Activated CD4-positive, alpha-beta T cell treated with anti-CD3 and anti-CD28 coated beads, Interleukin-2, Interleukin-4, amounts not matched to agents 100 ng/mL and 50 ng/mL, durations not matched to agents 16 hours and 8 hours (primary cell): ENCODE results near the gene MCM3AP.
"Not testable (repeated sequence)": the region's sequence is repeated elsewhere in the genome, so short reads cannot be mapped to it uniquely, and the experiment has no call there.

Source experiments
- DNase-seq: peaks from one replicate; pipeline ENCODE4 v3.0.0-alpha.2; 2020; ENCODE audit warnings: low spot score

MCM3AP gene

DNA sequence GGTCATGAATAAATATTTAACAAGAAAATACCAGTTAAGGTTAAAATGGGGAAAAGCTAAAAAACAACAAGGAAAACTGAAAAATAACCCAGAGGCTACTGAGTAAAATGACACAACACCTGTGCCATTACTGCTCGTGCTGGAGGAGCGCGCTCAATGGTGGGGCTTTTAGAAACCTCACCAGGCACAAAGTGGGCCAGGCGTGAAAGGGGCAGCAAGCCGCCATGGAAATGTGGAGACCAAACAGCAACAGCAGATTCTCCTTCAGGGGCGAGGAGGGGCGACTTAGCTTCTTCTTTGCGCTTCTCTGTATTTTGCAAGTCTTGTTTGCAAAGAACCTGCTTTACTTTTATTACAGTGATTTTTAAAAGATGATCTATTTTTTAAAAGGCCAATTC lies 82.2 kb downstream of the MCM3AP start:
- no peak for DNase-seq

DNA sequence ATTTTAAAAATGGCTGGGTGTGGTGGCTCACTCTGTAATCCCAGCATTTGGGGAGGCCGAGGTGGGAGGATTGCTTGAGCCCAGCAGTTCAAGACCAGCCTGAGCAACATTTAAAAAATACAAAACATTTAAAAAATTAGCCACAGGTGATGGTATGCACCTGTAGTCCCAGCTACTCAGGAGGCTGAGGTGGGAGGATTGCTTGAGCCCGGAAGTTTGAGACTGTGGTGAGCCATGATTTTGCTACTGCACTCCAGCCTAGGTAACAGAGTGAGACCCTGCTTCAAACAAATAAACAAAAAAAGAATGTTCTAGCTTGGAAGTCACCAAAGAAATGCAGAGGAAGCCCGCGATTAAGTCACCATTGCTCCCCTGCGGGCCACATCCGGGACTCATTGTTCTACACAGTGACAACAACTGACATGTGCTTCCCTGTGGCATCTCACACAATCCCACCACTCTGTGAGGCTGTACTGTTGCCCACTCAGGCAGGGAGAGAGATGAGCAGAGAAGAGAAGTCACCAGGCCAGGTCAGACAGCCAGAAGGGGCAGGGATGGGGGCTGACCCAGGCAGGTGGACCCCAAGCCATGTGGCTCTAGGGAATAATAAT lies 82.7 kb downstream of the MCM3AP start:
- no peak for DNase-seq

DNA sequence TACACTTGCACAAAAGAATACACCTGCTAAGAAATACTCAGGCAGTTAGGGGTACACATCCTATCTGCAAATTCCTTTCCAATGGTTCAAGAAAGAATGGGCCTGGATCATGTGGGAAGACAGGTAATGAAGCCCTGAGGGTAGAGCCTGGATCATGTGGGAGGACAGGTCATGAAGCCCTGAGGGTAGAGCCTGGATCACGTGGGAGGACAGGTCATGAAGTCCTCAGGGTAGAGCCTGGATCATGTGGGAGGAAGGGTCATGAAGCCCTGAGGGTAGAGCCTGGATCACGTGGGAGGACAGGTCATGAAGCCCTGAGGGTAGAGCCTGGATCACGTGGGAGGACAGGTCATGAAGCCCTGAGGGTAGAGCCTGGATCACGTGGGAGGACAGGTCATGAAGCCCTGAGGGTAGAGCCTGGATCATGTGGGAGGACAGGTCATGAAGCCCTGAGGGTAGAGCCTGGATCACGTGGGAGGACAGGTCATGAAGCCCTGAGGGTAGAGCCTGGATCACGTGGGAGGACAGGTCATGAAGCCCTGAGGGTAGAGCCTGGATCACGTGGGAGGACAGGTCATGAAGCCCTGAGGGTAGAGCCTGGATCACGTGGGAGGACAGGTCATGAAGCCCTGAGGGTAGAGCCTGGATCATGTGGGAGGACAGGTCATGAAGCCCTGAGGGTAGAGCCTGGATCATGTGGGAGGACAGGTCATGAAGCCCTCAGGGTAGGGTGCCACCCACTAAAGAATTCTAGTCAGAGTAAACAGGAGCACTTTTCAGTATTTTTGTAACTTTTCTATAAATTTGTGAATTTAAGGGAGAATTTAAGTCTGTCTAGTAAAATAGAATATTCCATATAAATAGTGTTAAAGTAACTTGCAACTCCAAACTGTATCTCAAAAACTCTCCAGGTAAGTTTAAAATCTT lies 84.3 kb downstream of the MCM3AP start:
- not testable (repeated sequence) for DNase-seq

DNA sequence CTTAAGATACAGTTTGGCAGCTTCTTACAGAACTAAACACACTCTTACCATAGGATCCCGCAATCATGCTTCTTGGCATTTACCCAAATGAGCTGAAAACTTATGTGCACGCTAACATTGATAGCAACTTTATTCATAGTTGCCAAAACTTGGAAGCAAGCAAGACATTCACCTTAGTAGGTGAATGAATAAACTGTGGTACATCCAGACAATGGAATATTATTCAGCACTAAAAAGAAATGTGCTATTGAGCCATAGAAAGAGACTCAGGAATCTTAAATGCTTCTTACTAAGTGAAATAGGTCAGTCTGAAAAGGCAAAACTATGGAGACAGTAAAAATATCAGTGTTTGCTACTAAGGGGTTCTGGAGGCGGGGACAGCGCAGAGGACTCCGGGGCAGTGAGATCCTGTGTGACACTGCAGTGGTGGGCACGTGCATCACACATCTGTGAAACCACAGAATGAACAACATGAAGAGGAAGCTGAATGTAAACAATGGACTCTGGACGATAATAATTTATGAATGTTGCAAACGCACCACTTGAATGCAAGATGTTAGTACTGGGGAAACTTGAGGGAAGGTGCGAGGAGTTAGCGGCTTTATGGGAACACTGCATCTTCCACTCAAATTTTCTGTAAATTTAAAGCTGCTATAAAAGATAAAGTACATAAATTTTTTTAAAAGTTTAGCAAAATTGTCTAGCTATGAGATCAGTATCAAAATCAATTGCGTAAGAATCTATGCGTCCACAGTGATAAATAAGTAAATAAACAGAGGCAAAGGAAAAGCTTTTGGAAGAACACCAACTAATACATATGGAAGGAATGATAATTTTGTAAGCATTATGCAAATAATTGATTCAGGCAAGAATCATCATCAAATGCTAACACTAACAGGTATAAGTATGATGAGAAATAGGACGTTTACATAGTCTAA lies 85.7 kb downstream of the MCM3AP start:
- no peak for DNase-seq

DNA sequence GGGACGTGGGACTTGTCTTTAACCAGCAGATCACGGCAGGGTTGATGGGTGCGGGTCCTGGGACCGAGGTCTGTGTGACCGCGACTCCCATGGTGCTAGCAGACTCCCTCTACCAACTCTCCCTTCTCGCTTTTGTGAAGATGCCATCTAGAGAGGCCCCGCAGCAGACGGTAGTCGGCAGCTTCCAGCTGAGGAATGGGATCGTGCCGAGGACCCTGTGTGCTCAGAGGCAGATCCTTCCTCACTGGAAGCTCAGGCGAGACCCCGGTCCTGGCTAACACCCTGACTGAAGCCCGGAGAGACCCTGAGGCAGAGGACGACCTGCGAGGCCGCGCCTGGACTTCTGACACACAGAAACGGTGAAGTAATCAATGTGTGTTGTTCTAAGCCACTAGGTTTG lies 88.7 kb downstream of the MCM3AP start:
- no peak for DNase-seq

DNA sequence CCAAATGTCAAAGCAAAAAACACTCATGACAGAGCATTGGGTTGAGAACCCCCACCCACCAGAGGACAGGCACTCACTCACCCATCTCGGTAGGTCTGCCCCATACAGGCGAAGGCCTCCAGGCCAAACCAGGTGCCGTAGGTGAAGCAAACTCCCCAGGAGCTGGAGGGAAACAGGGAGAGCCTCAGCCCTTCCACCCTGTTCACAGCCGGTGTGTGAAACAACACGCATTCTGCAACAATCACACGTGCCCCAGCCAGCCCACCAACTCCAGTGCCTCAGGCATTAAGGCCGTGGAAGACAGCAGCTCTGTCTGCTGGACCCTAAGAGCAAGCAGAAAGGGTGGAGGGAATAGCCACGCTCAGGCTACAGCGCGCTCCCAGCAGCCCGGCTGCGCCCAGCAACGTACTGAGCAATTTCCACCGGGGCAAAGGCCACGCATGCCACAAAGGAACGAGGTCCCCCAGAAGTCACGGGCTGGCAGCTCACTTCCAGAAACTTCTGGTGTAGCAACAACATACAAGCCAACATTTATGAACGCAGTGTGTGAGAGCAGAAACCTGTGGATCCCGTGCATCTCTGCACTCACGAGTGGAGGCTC lies 89.7 kb downstream of the MCM3AP start:
- DNase-seq = no peak

DNA sequence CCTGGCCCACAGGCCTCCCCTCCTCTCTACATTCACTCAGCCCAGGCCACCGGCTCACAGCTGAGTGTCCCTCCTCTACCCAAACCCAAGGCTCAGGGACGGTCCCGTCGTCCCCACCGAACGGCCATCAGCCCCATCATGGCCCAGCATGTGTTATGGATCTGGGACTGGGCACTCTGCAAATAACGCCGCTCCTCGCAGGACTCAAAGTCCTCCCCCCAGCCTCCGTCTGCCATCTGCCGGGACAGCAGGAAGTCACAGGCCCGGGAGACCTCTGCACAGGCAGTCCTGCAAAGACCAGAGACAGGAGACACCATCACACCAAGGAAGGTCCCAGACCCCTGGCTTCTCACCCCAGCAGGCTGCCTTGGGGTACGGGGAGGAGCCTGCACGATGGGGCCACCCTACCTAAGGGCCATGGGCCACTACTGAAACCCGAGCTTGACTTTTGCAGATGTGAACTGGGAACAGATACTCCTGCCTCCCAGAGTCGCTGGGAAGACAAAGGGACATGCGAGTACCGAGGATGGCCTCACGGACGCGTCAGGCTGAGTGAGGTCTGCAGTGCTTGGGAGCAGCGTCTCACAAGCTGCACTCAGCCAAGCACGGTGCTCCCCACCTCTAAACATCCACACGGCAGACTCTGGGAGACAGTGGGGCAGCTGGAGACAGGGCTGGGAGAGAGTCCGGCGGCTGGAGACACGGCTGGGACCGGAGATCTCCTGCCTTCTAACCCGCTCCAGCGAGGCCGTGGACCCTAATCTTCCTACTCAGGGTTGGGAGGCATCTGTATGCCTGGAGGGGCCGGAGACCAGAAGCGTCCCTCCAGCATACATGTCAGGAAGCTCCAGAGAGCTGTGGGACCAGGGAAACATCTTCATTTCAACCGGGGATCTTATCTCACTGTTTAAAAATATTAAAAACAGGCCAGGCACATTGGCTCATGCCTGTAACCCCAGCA lies 90.8 kb downstream of the MCM3AP start:
- no peak for DNase-seq

DNA sequence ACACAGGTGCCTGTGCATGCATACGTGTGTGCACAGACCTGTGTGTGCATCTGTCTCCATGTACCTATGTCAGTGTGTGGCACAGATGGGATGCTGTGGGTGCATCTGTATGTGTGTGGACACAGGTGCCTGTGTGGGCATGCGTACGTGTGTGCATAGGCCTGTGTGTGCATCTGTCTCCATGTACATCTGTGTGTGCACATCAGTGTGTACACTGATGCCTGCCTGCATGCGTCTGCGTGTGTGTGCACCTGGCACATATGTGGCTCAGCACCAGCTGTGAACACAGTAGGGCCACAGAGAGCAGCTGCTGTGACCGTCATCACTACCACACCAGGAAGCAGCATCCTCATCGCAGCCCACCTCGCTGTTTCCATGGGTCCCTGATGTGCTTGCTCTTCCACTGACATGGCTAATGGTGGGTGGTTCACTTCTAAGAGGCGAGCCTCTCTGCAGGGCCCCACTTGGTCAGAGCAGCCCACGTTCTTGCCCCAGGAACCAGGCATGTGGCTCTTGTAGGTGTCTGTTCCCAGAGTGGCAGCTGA lies 91.5 kb downstream of the MCM3AP start:
- no peak for DNase-seq

DNA sequence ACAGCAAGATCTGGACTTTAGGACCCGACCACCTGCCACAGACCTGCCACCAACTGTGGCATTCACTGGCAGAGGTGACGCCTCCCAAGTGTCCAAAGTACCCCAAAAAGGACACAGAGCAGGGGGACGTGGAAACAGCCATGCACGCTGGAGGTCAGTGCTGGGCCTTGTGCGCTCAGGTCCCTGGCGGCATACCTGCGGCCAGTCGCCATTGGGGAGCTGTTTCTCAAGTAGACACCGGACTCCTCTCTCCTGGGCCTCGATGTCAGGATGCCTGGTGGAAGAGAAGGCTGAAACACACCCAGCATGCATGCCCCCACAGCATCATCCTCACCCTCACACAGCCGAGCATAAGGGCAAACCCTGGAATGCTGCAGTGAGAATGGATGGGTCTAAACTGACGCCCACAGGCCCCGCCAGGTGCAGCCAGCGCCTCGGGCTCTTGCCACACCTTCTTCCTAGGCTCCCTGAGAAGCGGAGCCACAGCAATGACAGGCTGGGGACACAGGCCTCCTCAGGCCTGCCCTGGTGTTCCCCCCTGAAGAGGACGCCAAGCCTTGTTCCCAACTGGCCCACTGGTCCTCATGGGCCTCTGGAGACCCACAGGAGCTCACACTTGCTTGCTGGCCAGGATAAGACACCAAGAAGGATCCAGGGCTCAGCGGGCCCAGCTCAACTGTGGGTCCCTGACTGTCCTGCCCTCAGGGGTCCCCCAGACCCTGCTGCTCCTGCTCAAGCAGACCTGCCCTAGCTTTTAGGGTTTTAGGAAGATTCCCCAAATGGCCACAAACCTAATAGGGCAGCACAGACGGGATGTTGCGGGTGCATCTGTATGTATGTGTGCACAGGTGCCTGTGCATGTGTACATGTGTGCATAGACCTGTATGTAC lies 93.5 kb downstream of the MCM3AP start:
- no peak for DNase-seq

DNA sequence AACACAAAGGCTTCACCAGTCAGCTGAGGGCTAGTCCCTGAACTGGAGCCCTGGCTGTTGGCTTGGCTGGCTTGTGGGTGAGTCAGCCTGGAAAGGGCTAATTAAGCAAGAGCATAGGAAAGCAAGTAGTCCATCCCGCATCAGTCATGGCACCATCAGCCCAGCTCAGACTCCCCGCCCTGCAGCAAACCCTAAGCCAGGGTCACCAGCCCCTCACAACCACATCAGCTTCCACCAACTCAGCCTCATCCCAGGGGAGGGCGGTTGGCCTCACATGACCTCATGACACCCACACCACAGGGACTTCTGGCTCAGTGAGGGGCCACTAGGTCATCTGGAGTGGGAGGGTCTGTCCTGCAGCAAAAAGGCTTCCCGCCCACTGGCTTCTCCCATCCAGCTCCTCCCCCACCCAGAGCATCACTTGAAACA lies 94.1 kb downstream of the MCM3AP start:
- DNase-seq = no peak

DNA sequence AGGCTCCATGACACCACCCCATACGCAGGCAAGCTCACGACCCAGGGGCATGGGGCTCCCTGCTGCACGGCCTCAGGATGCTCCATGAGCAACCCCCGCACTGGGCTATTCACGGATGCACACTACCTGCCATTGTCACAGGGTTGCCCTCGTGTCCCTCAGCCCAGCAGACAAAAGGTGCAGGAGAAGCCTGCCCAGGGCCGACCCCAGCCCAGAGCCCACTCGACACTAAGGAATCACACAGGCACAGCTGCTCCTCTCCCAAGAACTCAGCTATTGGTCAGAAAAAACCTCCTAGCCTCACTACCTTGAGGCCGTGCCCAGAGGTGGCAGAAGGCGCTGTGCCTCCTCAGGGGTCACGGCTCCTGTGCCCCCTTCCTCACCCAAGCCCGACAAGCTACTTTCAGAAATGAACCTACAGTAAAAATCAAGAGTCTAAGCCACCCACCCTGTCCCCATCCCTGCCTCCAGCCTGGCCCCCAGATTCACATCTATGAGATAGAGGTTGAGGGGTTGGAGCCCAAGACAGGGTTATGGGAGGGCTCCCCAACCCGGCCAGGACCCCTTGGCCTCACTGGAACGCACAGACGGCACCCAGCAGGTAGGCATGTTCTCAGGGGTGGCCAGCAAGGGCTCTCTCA lies 94.8 kb downstream of the MCM3AP start:
- no peak for DNase-seq

DNA sequence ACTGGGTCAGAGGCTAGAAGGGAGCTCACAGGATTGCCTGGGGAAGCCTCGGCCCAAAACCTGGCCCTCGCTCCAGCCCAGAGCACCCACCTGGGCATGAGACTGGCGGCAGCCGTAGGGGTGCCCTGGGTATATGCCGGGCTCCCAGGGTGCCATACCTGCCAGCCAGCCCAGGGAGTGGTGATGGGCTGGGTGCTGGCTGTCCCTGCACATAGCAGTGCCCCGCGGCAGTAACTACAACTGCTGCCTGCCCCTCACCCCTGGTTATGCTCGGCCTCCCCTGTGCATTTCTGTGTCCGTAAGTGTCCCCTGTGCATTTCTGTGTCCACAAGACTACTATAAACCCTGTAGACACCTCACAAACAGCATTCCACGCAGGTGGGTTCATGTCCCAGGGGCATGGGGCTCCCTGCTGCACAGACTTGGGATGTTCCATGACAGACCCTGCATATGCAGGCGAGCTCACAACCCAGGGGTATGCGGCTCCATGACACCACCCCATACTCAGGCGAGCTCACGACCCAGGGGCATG lies 95.4 kb downstream of the MCM3AP start:
- DNase-seq = no peak

DNA sequence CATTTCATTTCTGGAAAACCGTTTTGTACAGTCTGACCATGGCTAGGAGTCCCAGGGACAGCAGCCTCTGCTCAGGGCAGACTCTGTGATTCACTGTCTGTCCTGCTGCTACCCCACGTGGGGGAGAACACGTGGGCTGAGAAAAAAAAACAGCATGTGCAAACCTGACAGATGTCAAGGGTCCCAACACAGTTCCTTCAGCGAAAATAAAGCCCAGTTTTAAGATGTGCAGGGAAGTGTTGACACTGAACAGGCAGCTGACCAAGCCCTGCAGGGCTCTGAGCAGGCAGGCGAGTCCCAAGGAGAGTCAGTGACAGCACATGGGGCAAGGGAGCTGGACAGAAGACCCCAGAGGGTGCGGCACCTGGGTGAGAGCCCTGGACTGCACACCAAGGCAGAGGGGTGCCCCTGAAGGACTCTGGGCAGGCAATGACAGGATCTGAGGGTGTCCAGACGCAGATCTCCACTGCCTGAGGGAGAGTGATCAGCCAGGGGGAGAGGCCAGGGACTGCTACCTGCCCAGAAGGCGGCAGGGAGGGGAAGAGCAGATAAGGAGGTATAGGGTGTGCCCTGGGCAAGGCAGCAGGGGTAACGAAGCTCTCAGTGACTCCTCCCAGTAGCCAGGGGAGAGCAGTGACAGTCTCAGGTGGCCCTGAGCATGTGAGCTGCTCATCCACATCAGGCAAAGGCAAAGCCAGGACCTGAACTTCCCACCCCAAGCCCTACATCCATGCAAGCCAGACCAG lies 96.0 kb downstream of the MCM3AP start:
- DNase-seq = no peak

DNA sequence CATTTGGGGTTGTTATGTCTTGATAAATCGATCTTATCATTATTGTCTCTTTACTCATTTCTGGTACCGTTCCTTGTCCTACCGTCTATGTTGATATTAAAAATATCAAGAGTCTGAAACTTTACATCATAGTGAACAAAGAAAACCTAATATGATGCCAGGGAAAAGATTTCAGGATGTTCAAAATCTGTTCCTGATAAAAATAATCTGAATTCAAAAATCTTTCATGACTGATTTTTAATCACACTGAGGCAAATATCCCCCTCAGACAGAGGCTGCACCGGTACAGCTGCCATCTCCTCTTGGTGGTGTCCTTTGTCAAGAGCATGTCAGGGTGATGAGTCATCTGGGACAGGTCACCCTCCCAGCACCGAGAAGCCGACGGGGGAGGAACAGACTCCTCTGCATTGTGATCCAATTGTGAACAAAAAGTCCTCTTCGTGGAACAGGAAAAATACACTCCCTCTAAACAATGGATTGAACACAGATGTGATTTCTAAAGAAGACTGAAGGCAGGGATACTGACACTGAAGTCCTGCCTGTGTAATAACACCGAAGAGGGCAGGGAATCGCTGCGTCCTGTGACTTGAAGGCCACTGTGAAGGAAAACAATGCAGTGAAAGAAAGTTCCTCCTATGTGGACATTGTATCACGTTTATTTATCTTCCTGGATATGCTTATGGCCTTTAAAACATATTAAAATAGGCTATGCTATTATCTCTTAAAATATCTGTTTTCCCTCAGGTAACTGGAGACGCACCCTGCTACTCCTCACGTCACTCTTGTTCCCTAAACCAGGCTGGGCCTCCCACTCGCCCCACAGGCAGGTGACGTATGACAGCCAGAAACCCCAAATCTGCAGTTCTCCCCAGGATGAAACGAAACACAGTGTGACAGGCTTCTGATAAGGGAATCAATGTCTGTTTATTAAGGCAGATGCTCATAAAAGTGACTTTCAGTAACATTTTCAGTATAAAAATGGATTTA lies 96.9 kb downstream of the MCM3AP start:
- no peak for DNase-seq

DNA sequence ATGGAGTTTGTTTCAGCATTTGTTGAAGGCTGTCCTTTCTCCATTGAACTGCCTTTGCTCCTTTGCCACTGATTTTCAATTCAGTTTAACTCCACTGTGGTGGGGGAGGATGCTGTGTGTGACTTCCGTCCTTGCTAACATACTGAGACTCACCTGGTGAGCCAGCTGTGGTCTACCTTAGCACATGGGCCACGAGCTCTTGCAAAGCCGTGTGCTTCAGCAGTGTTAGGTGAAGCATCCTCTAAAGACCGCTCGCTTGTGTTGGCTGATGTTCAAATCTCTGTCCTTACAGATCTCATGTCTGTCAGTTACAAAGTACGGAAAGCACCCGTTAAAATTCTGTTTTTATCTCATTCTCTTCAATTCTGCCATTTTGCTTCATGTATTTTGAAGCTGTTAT lies 97.6 kb downstream of the MCM3AP start:
- DNase-seq = no peak

DNA sequence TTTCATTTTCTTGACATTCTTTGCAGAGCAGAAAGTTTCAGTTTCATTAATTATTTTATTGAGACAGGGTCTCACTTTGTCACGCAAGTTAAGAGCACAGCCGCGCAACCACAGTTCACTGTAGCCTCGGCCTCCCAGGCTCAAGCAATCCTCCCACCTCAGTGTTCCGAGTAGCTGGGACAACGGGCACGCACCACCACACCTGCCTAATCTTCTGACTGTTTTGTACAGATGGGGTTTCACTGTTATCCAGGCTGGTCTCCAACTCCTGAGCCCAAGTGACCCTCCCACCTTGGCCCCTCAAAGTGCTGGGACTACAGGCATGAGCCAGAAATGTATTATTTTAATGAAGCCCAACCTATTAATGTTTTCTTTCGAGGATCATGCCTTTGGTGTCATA lies 98.2 kb downstream of the MCM3AP start:
- no peak for DNase-seq

DNA sequence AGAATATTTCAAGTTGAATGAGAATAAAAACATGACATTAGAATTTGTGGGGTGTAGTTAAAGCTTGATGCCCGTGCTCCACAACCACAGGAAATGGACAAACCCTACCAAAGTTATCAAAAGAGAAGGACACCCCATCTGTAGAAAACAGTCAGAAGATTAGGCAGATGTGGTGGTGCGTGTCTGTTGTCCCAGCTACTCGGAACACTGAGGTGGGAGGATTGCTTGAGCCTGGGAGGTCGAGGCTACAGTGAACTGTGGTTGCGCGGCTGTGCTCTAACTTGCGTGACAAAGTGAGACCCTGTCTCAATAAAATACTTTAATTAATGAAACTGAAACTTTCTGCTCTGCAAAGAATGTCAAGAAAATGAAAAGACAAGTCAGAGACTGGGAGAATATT lies 99.7 kb downstream of the MCM3AP start:
- DNase-seq = no peak
